Prostate gland (tissue), 2 donors: ENCODE data around the gene MYBPC3. TPM values are rescaled to one million over a fixed set of nuclear protein-coding genes. Genes with fewer than 3 reads are reported as not detected.

ENCODE experiments used
- microRNA-seq: library from miRNA; unstranded; fragments of <30 nt; microRNA quantifications from one replicate; pipeline ENCODE4, GENCODE V29; 2016
- small RNA-seq, 2 donors: library from RNA; depleted of rRNA; stranded (forward); fragments of <200 nt; gene quantifications; one replicate each; pipeline ENCODE3, GENCODE V24; 2016
- total RNA-seq, 2 donors: library from RNA; depleted of rRNA; stranded (reverse); fragments of >200 nt; gene quantifications; one replicate each; pipeline ENCODE4 v1.1.0, GENCODE V29; 2016

MYBPC3 gene
- total RNA-seq, 2 donors from 2014 or later, result 0.91 TPM; not detected in 1

Small RNA genes lying within 50 kb of the gene (microRNA-seq; reads per million reads assigned to microRNA genes)
- not detected for gene MIR4487

Small RNA genes lying within 50 kb of the gene (small RNA-seq; reads per million reads assigned to genes)
- gene MIR4487, result 0 reads per million in 2 donors

Other genes starting within 250 kb of the MYBPC3 start
- 100 to 1,000 TPM; 111 to 146 TPM for gene ARFGAP2, start 175.8 kb downstream of the MYBPC3 start, total RNA-seq
- gene PACSIN3, start 166.3 kb downstream of the MYBPC3 start, total RNA-seq, result 10 to 100 TPM; 38.3 to 92.3 TPM
- 10 to 100 TPM; 27.4 to 41.3 TPM for gene DDB2, start 137.7 kb downstream of the MYBPC3 start, total RNA-seq
- 100 to 1,000 TPM in 1 of 2 donors, 10 to 100 TPM in 1; 94.6 to 104 TPM for gene ACP2, start 103.9 kb downstream of the MYBPC3 start, total RNA-seq
- 10 to 100 TPM; 31.8 to 34.2 TPM for gene NR1H3, start 94.7 kb downstream of the MYBPC3 start, total RNA-seq
- 10 to 100 TPM; 53.6 to 87.3 TPM for gene MADD, start 82.6 kb downstream of the MYBPC3 start, total RNA-seq
- gene SPI1, start 25.8 kb upstream of the MYBPC3 start, total RNA-seq, result 10 to 100 TPM in 1 of 2 donors, 1 to 10 TPM in 1; 6.8 to 13.4 TPM
- 10 to 100 TPM; 53.1 to 93.7 TPM for gene SLC39A13, start 55.9 kb upstream of the MYBPC3 start, total RNA-seq
- gene PSMC3, start 73.7 kb upstream of the MYBPC3 start, total RNA-seq, result 100 to 1,000 TPM in 1 of 2 donors, 10 to 100 TPM in 1; 99.2 to 133 TPM
- gene RAPSN, start 96.4 kb upstream of the MYBPC3 start, total RNA-seq, result 1 to 10 TPM in 1 of 2 donors, not detected in 1; 1.3 TPM
- 100 to 1,000 TPM in 1 of 2 donors, 10 to 100 TPM in 1; 68.9 to 134 TPM for gene CELF1, start 200.4 kb upstream of the MYBPC3 start, total RNA-seq
- gene PTPMT1, start 212.9 kb upstream of the MYBPC3 start, total RNA-seq, result 100 to 1,000 TPM; 153 to 184 TPM
- gene KBTBD4, start 226.3 kb upstream of the MYBPC3 start, total RNA-seq, result 10 to 100 TPM; 26.8 to 30.6 TPM
- 10 to 100 TPM; 69.6 to 77.7 TPM for gene NDUFS3, start 226.4 kb upstream of the MYBPC3 start, total RNA-seq
- gene FAM180B, start 234.0 kb upstream of the MYBPC3 start, total RNA-seq, result not detected
- 10 to 100 TPM in 1 of 2 donors, 1 to 10 TPM in 1; 2.1 to 13.0 TPM for gene C1QTNF4, start 241.7 kb upstream of the MYBPC3 start, total RNA-seq